ENCODE measurements around the gene PTPRT. TPM values are rescaled to one million over a fixed set of nuclear protein-coding genes. Genes with fewer than 3 reads are reported as not detected.

The PTPRT gene
- total RNA-seq (under 1 TPM; 0.06 to 0.40 (median 0.20) TPM), polyA plus RNA-seq (0.07 TPM)
- long read RNA-seq, donor 1 = 0 reads
- long read RNA-seq, donor 2 = 0 reads
- long read RNA-seq, donor 3 = 0 reads
- long read RNA-seq, donor 4 = 0 reads

DNA sequence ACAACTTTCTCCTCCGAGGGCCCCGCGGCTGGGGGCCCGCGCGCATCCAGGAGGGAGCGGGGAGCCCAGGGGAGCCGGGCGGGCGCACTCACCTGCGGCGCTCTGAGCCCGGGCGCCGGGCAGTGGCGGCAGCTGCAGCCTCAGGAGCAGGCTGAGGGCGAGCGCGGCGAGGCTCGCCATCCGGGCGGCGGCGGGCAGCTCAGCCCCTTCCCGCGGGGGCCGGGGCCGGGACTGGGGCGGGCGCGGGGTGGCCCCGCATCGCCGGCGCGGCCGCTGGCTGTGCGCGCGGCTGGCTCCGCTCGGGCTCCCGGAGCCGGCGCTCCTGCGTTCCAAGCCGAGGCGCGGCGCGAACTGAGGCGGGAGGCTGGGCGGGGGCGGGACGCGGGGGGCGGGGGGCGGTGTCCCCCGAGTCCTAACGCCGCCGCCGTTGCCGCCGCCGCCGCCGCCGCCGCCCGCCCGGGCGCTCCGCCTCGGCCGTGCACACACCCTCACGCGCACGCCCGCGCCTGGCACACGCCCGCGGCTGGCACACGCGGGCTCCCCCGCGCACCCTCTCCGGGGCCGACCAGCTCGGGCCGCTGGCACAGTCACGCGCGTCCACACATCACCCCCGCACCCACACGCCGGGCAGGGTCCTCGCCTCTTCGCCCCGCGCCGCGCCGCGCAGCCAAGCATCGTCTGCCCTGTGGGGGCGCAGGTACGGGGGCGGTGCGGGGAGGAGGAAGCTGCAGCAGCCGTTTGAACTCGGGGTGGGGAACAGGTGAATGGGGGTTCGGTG, at the start of gene PTPRT:
Gene PTPRT (minus strand): TSS at position 353 of the 778 bp plus-strand sequence. CDS start 173 bp downstream, at position 180.
- DNase-seq = no peak
- Histone ChIP-seq H3K4me1 (ENCODE audit: control insufficient read depth, insufficient read depth, low read length) (peaks cover 2% of the 10 kb centered on the region), H3K27me3 (ENCODE audit: control insufficient read depth, insufficient read depth) (no peaks in the 10 kb centered on the region), H3K27ac (ENCODE audit: low read length) (no peak within 1 kb of the TSS), H3K4me3 (ENCODE audit: low read length) (peak within 1 kb of the TSS; percentile 18), H3K9me3 (ENCODE audit: control insufficient read depth, low read length) (no peaks in the 10 kb centered on the region)
- WGBS = 1% methylated on average over 115 of the region's 115 CpGs
- ATAC-seq = no peak
- intact Hi-C loops (cut with DNase I) = loop anchor here in 3 of 4 donors (5.0 to 10.0 kb wide), 2 partner anchors 1452 to 1455 kb away; no protein-coding TSS in a partner anchor

GRCh38 chr20:43238833-43239232, 49.1 kb upstream of the PTPRT start:
- intact Hi-C loops (cut with DNase I) = no loop called here
- Histone ChIP-seq H3K4me1 (ENCODE audit: control insufficient read depth, insufficient read depth, low read length) (no peaks in the 10 kb centered on the region), H3K9me3 (ENCODE audit: control insufficient read depth, low read length) (no peaks in the 10 kb centered on the region), H3K27ac (ENCODE audit: low read length) (no peak overlapping the region), H3K4me3 (ENCODE audit: low read length) (no peak overlapping the region), H3K27me3 (ENCODE audit: control insufficient read depth, insufficient read depth) (no peaks in the 10 kb centered on the region)
- ATAC-seq (peak in 1 of 2 donors; percentile 46), DNase-seq (no peak)
- 48% methylated on average over 3 of the region's 3 CpGs for WGBS

GRCh38 chr20:43238266-43238665, 48.6 kb upstream of the PTPRT start:
- Histone ChIP-seq H3K27me3 (ENCODE audit: control insufficient read depth, insufficient read depth) (no peaks in the 10 kb centered on the region), H3K9me3 (ENCODE audit: control insufficient read depth, low read length) (no peaks in the 10 kb centered on the region), H3K27ac (ENCODE audit: low read length) (no peak overlapping the region), H3K4me3 (ENCODE audit: low read length) (no peak overlapping the region), H3K4me1 (ENCODE audit: control insufficient read depth, insufficient read depth, low read length) (no peaks in the 10 kb centered on the region)
- intact Hi-C loops (cut with DNase I) = no loop called here
- ATAC-seq = no peak
- no peak for DNase-seq
- WGBS = 22% methylated on average over 5 of the region's 5 CpGs

GRCh38 chr20:43237651-43238168, 48.0 kb upstream of the PTPRT start:
- Histone ChIP-seq H3K27me3 (ENCODE audit: control insufficient read depth, insufficient read depth) (no peaks in the 10 kb centered on the region), H3K9me3 (ENCODE audit: control insufficient read depth, low read length) (no peaks in the 10 kb centered on the region), H3K4me3 (ENCODE audit: low read length) (no peak overlapping the region), H3K4me1 (ENCODE audit: control insufficient read depth, insufficient read depth, low read length) (no peaks in the 10 kb centered on the region), H3K27ac (ENCODE audit: low read length) (no peak overlapping the region)
- ATAC-seq (no peak), DNase-seq (no peak)
- WGBS = 82% methylated on average over 4 of the region's 4 CpGs
- intact Hi-C loops (cut with DNase I) = no loop called here

GRCh38 chr20:43235998-43236397, 46.3 kb upstream of the PTPRT start:
- ATAC-seq (no peak), DNase-seq (no peak)
- WGBS = 72% methylated on average over 2 of the region's 2 CpGs

GRCh38 chr20:43231829-43232228, 42.1 kb upstream of the PTPRT start:
- Histone ChIP-seq H3K27me3 (ENCODE audit: control insufficient read depth, insufficient read depth) (no peaks in the 10 kb centered on the region), H3K4me3 (ENCODE audit: low read length) (no peak overlapping the region), H3K9me3 (ENCODE audit: control insufficient read depth, low read length) (no peaks in the 10 kb centered on the region), H3K27ac (ENCODE audit: low read length) (no peak overlapping the region), H3K4me1 (ENCODE audit: control insufficient read depth, insufficient read depth, low read length) (no peaks in the 10 kb centered on the region)
- WGBS = 53% methylated on average over 1 of the region's 1 CpG
- DNase-seq (no peak), ATAC-seq (no peak)
- intact Hi-C loops (cut with DNase I) = no loop called here

More at GRCh38 chr20:43235998-43236397, 46.3 kb upstream of the PTPRT start:
- no peaks in the 10 kb centered on the region for H3K27me3 ChIP-seq (ENCODE audit: control insufficient read depth, insufficient read depth)
- H3K9me3 ChIP-seq (ENCODE audit: control insufficient read depth, low read length) = no peaks in the 10 kb centered on the region
- intact Hi-C loops (cut with DNase I) = no loop called here
- H3K4me3 ChIP-seq (ENCODE audit: low read length) = no peak overlapping the region
- H3K4me1 ChIP-seq (ENCODE audit: control insufficient read depth, insufficient read depth, low read length) = no peaks in the 10 kb centered on the region
- H3K27ac ChIP-seq (ENCODE audit: low read length) = no peak overlapping the region

GRCh38 chr20:43229696-43230095, 40.0 kb upstream of the PTPRT start:
- WGBS = 82% methylated on average over 3 of the region's 3 CpGs
- no peaks in the 10 kb centered on the region for H3K27me3 ChIP-seq (ENCODE audit: control insufficient read depth, insufficient read depth)
- ATAC-seq = no peak

DNA sequence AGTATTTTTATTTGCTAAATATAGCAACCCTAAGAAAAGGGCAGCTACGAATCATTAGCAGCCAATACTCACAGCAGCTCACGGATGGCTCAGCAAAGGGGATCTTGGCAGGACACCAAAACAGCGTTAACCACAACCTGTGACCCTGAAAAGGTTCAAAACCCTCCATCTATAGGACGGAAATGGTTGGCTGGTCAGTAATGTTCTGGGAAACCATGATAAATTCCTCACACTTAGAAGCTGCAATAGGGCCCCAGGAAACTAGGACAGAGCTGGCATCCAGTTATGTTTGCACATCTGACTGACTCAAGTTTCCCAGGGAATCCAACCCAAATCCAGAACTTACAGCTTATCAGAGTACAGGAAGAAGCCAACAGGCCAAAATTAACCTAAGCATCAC, 30.9 kb upstream of the PTPRT start:
- intact Hi-C loops (cut with DNase I) = no loop called here
- no peak overlapping the region for H3K27ac ChIP-seq (ENCODE audit: low read length)
- H3K27me3 ChIP-seq (ENCODE audit: control insufficient read depth, insufficient read depth) = no peaks in the 10 kb centered on the region
- DNase-seq (no peak), ATAC-seq (peak; percentile 59 to 93)
- no peaks in the 10 kb centered on the region for H3K9me3 ChIP-seq (ENCODE audit: control insufficient read depth, low read length)
- H3K4me3 ChIP-seq (ENCODE audit: low read length) = no peak overlapping the region
- WGBS = 8% methylated on average over 4 of the region's 4 CpGs
- peaks cover 3% of the 10 kb centered on the region for H3K4me1 ChIP-seq (ENCODE audit: control insufficient read depth, insufficient read depth, low read length)

More at GRCh38 chr20:43229696-43230095, 40.0 kb upstream of the PTPRT start:
- H3K4me3 ChIP-seq (ENCODE audit: low read length) = no peak overlapping the region
- H3K4me1 ChIP-seq (ENCODE audit: control insufficient read depth, insufficient read depth, low read length) = no peaks in the 10 kb centered on the region
- H3K9me3 ChIP-seq (ENCODE audit: control insufficient read depth, low read length) = no peaks in the 10 kb centered on the region
- no peak for DNase-seq
- intact Hi-C loops (cut with DNase I) = no loop called here
- no peak overlapping the region for H3K27ac ChIP-seq (ENCODE audit: low read length)

- no peak overlapping the region for H3K27ac ChIP-seq (ENCODE audit: low read length)
- intact Hi-C loops (cut with DNase I) = no loop called here
- no peak overlapping the region for H3K4me3 ChIP-seq (ENCODE audit: low read length)
- H3K9me3 ChIP-seq (ENCODE audit: control insufficient read depth, low read length) = no peaks in the 10 kb centered on the region
- ATAC-seq = no peak
- no peaks in the 10 kb centered on the region for H3K4me1 ChIP-seq (ENCODE audit: control insufficient read depth, insufficient read depth, low read length)
- no peak for DNase-seq
- no peaks in the 10 kb centered on the region for H3K27me3 ChIP-seq (ENCODE audit: control insufficient read depth, insufficient read depth)
- 65% methylated on average over 3 of the region's 3 CpGs for WGBS
Measured at GRCh38 chr20:43210901-43211300, 21.2 kb upstream of the PTPRT start.

GRCh38 chr20:43209831-43210230, 20.1 kb upstream of the PTPRT start:
- Histone ChIP-seq H3K4me3 (ENCODE audit: low read length) (no peak overlapping the region), H3K9me3 (ENCODE audit: control insufficient read depth, low read length) (no peaks in the 10 kb centered on the region), H3K4me1 (ENCODE audit: control insufficient read depth, insufficient read depth, low read length) (no peaks in the 10 kb centered on the region), H3K27me3 (ENCODE audit: control insufficient read depth, insufficient read depth) (no peaks in the 10 kb centered on the region), H3K27ac (ENCODE audit: low read length) (no peak overlapping the region)
- no peak for DNase-seq
- ATAC-seq = no peak
- intact Hi-C loops (cut with DNase I) = no loop called here
- WGBS = 76% methylated on average over 2 of the region's 2 CpGs

GRCh38 chr20:43205699-43206098, 16.0 kb upstream of the PTPRT start:
- DNase-seq (no peak), ATAC-seq (no peak)
- intact Hi-C loops (cut with DNase I) = no loop called here
- H3K27me3 ChIP-seq (ENCODE audit: control insufficient read depth, insufficient read depth) = peaks cover 4% of the 10 kb centered on the region
- WGBS = 82% methylated on average over 4 of the region's 4 CpGs
- no peaks in the 10 kb centered on the region for H3K4me1 ChIP-seq (ENCODE audit: control insufficient read depth, insufficient read depth, low read length)
- H3K9me3 ChIP-seq (ENCODE audit: control insufficient read depth, low read length) = no peaks in the 10 kb centered on the region
- H3K4me3 ChIP-seq (ENCODE audit: low read length) = no peak overlapping the region
- no peak overlapping the region for H3K27ac ChIP-seq (ENCODE audit: low read length)
